Vagina (tissue), 2 donors: ENCODE results near the gene MYLIP.

Experiments used
- POLR2A ChIP-seq, 2 donors: fragments of 450-650 bp; IDR thresholded peaks; one replicate each; pipeline ENCODE4 v1.6.1; 2017; ENCODE audit warnings: antibody characterized with exemption in 2 of 2, mild to moderate bottlenecking in 2 of 2, moderate library complexity in 2 of 2
- POLR2AphosphoS5 ChIP-seq, 2 donors: sonication (generic); formaldehyde crosslinking; IDR thresholded peaks; one replicate each; pipeline ENCODE4 v1.9.0; 2017; ENCODE audit warnings: antibody characterized with exemption in 2 of 2, mild to moderate bottlenecking in 2 of 2, low read depth in 1 of 2; ENCODE audit not compliant: insufficient read depth in 1 of 2
- TF ChIP-seq, protein P1 (sequence below), 3 experiments: fragments of 450-650 bp in 2 of 3; fragments of 200-600 bp in 1 of 3; sonication (generic) in 1 of 3; IDR thresholded peaks; one replicate each; pipeline ENCODE4 v1.5.1; 2017 to 2019; ENCODE audit warnings: antibody characterized with exemption in 3 of 3, mild to moderate bottlenecking in 2 of 3, moderate library complexity in 2 of 3

DNA sequence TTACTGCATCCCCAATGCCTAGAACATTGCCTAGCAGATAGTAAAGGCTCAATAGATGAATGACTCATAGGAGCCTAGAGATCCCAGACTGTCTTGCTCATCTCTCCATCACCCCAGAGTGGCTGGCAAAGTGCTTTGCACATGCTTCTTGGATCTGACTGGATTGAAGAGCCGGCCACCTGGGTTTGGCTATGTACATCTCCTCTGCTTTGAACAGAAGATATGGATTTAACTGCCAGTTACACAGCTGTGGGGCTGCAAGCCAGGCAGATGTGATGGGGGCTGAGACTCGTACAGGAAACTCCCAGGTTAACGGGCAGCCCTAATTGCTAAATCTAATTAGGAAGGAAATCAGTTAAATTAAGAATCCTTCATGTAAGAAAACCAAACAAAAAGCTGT, 28.6 kb downstream of the MYLIP start:
- TF ChIP-seq, protein P1, sequence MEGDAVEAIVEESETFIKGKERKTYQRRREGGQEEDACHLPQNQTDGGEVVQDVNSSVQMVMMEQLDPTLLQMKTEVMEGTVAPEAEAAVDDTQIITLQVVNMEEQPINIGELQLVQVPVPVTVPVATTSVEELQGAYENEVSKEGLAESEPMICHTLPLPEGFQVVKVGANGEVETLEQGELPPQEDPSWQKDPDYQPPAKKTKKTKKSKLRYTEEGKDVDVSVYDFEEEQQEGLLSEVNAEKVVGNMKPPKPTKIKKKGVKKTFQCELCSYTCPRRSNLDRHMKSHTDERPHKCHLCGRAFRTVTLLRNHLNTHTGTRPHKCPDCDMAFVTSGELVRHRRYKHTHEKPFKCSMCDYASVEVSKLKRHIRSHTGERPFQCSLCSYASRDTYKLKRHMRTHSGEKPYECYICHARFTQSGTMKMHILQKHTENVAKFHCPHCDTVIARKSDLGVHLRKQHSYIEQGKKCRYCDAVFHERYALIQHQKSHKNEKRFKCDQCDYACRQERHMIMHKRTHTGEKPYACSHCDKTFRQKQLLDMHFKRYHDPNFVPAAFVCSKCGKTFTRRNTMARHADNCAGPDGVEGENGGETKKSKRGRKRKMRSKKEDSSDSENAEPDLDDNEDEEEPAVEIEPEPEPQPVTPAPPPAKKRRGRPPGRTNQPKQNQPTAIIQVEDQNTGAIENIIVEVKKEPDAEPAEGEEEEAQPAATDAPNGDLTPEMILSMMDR (IDR thresholded peaks at IDR 0.05), result no peak
- TF ChIP-seq POLR2A (IDR thresholded peaks at IDR 0.05) (no peak), POLR2AphosphoS5 (IDR thresholded peaks at IDR 0.05; ENCODE audit: insufficient read depth in 1 of 2, low read depth in 1 of 2) (no peak)
